Loucy (cell line): ENCODE data around the gene BACH2.

ENCODE experiments used
- H2AFZ ChIP-seq: fragments of 200-600 bp; sonication (generic); 2 replicates; pipeline ENCODE4 v1.6.0; 2016; ENCODE audit warnings: antibody characterized with exemption, mild to moderate bottlenecking, low read length, moderate library complexity
- H3F3A ChIP-seq: fragments of 200-600 bp; 2 replicates; pipeline ENCODE4 v1.6.0; 2016; ENCODE audit warnings: antibody characterized with exemption, low read depth, mild to moderate bottlenecking
- H3K27me3 ChIP-seq: fragments of 200-600 bp; sonication (generic); 2 replicates; pipeline ENCODE4 v1.6.1; 2014; ENCODE audit warnings: low read length, mild to moderate bottlenecking; ENCODE audit not compliant: insufficient read depth, poor library complexity, severe bottlenecking
- H3K36me3 ChIP-seq: fragments of 200-600 bp; sonication (generic); 2 replicates; pipeline ENCODE4 v1.6.1; 2016; ENCODE audit warnings: low read length; ENCODE audit not compliant: insufficient read depth
- H3K4me1 ChIP-seq: fragments of 200-600 bp; sonication (generic); 2 replicates; pipeline ENCODE4 v1.5.1; 2014; ENCODE audit warnings: low read length, mild to moderate bottlenecking; ENCODE audit not compliant: insufficient read depth, poor library complexity, severe bottlenecking
- H3K4me2 ChIP-seq: fragments of 200-600 bp; sonication (generic); 2 replicates; pipeline ENCODE4 v1.6.0; 2014; ENCODE audit warnings: antibody characterized with exemption, low read length, low read depth, mild to moderate bottlenecking; ENCODE audit not compliant: poor library complexity, severe bottlenecking
- H3K4me3 ChIP-seq: fragments of 200-600 bp; sonication (generic); 2 replicates; pipeline ENCODE4 v1.5.1; 2014; ENCODE audit warnings: low read length, mild to moderate bottlenecking, mixed read lengths; ENCODE audit not compliant: poor library complexity, severe bottlenecking
- H3K79me2 ChIP-seq: fragments of 200-600 bp; sonication (generic); 2 replicates; pipeline ENCODE4 v1.6.1; 2014; ENCODE audit warnings: low read length; ENCODE audit not compliant: insufficient read depth
- H3K9ac ChIP-seq: fragments of 200-600 bp; sonication (generic); 2 replicates; pipeline ENCODE4 v1.6.0; 2014; ENCODE audit warnings: mild to moderate bottlenecking, low read depth, low read length, moderate library complexity; ENCODE audit not compliant: poor library complexity, severe bottlenecking
- H3K9me2 ChIP-seq: fragments of 200-600 bp; sonication (generic); replicated peaks from 2 replicates; pipeline ENCODE4 v1.6.1; 2016; ENCODE audit warnings: low read depth, low read length, mixed read lengths
- H3K9me3 ChIP-seq: fragments of 200-600 bp; sonication (generic); 2 replicates; pipeline ENCODE4 v1.6.1; 2014; ENCODE audit warnings: mild to moderate bottlenecking, antibody characterized with exemption, low read length, low read depth; ENCODE audit not compliant: insufficient read depth
- H4K20me1 ChIP-seq: fragments of 200-600 bp; sonication (generic); 2 replicates; pipeline ENCODE4 v1.6.0; 2014; ENCODE audit warnings: antibody characterized with exemption, low read length, mild to moderate bottlenecking; ENCODE audit not compliant: insufficient read depth, poor library complexity, severe bottlenecking
- CTCF ChIP-seq: fragments of 200-600 bp; sonication (generic); conservative IDR thresholded peaks from 2 replicates; pipeline ENCODE4 v1.5.1; 2014; ENCODE audit warnings: mild to moderate bottlenecking, antibody characterized with exemption, low read length
- EZH2phosphoT487 ChIP-seq: fragments of 200-600 bp; IDR thresholded peaks from 2 replicates; pipeline ENCODE4 v1.6.1; 2018; ENCODE audit warnings: antibody characterized with exemption, mild to moderate bottlenecking, moderate library complexity, borderline replicate concordance

BACH2 gene

GRCh38 chr6:90286884-90287488 lies 9.7 kb downstream of the BACH2 start:
- peaks cover 74% of the 10 kb centered on the region for H3K4me1 ChIP-seq
- H3K9me3 ChIP-seq: no peaks in the 10 kb centered on the region
- H3K4me2 ChIP-seq: peak overlapping the region; percentile 84
- peak overlapping the region; percentile 54 for H3K4me3 ChIP-seq
- no peak overlapping the region for H2AFZ ChIP-seq
- H3K9me2 ChIP-seq: no peaks in the 10 kb centered on the region
- H3K36me3 ChIP-seq: no peaks in the 10 kb centered on the region
- no peaks in the 10 kb centered on the region for H3K27me3 ChIP-seq
- H3F3A ChIP-seq: 0 out of 2 replicates have a peak, but pooled peaks cover 3% of the 10 kb centered on the region
- H3K9ac ChIP-seq: peak overlapping the region; percentile 53
- TF ChIP-seq EZH2phosphoT487 (no peak), CTCF (peak; percentile 98)
- H4K20me1 ChIP-seq: peaks cover 13% of the 10 kb centered on the region
- peaks cover 100% of the 10 kb centered on the region for H3K79me2 ChIP-seq

- Histone ChIP-seq H3K4me3 (peak overlapping the region; percentile 54), H3K9ac (peak overlapping the region; percentile 53)
Observed at GRCh38 chr6:90285611-90286381, 10.8 kb downstream of the BACH2 start.

GRCh38 chr6:90285042-90285481 lies 11.6 kb downstream of the BACH2 start:
- Histone ChIP-seq H3K27me3 (no peaks in the 10 kb centered on the region), H3K36me3 (no peaks in the 10 kb centered on the region), H4K20me1 (peaks cover 21% of the 10 kb centered on the region), H3K9ac (peak overlapping the region; percentile 53), H3K4me2 (peak overlapping the region; percentile 84), H3K4me1 (peaks cover 60% of the 10 kb centered on the region), H3K9me2 (no peaks in the 10 kb centered on the region), H2AFZ (no peak overlapping the region), H3F3A (0 out of 2 replicates have a peak, but pooled peaks cover 3% of the 10 kb centered on the region), H3K4me3 (peak overlapping the region; percentile 54), H3K9me3 (no peaks in the 10 kb centered on the region), H3K79me2 (peaks cover 100% of the 10 kb centered on the region)
- no peak for TF ChIP-seq CTCF
- TF ChIP-seq EZH2phosphoT487: no peak

More at GRCh38 chr6:90285611-90286381, 10.8 kb downstream of the BACH2 start:
- H3K4me2 ChIP-seq: peak overlapping the region; percentile 84
- no peak for TF ChIP-seq EZH2phosphoT487
- TF ChIP-seq CTCF: no peak
- H2AFZ ChIP-seq: no peak overlapping the region
- H3K79me2 ChIP-seq: peaks cover 100% of the 10 kb centered on the region
- H3K27me3 ChIP-seq: no peaks in the 10 kb centered on the region
- peaks cover 21% of the 10 kb centered on the region for H4K20me1 ChIP-seq
- 0 out of 2 replicates have a peak, but pooled peaks cover 3% of the 10 kb centered on the region for H3F3A ChIP-seq
- no peaks in the 10 kb centered on the region for H3K9me3 ChIP-seq
- H3K36me3 ChIP-seq: no peaks in the 10 kb centered on the region
- H3K9me2 ChIP-seq: no peaks in the 10 kb centered on the region
- H3K4me1 ChIP-seq: peaks cover 67% of the 10 kb centered on the region
